Measurements from ENCODE around the gene CYP2U1. TPM values are rescaled to one million over a fixed set of nuclear protein-coding genes. Genes with fewer than 3 reads are reported as not detected.
A peak's percentile ranks its signal among the peaks of the same experiment; 100 is the strongest.
"Not testable (repeated sequence)": the region's sequence is repeated elsewhere in the genome, so short reads cannot be mapped to it uniquely, and the experiment has no call there.

The CYP2U1 gene
- total and polyA plus RNA-seq, 9 of the 15 experiments (the other 6 are each of a cell fraction or from before 2014, with no cell fraction given): 0.03 to 0.15 (median 0.07) TPM

DNA sequence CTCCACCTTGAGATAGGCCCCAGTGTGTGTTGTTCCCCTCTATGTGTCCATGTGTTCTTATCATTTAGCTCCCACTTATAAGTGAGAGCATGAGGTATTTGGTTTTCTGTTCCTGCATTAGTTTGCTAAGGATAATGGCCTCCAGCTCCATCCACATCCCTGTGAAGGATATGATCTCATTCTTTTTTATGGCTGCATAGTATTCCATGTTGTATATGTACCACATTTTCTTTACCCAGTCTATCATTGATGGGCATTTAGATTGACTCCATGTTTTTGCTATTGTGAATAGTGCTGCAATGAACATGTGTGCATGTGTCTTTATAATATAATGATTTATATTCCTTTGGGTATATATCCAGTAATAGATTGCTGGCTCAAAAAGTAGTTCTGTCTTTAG is 36.2 kb downstream of the CYP2U1 start:
- in situ Hi-C loops (cut with MboI); ATAC-seq; DNase-seq (ENCODE audit: extremely low read depth in 1 of 4, low spot score in 3 of 4); H4K20me1 ChIP-seq (replicated peaks; ENCODE audit: control insufficient read depth, insufficient read depth, low read length); intact Hi-C loops (cut with micrococcal nuclease); POLR2A ChIA-PET; BruUV-seq (replicated peaks); H3K4me1 ChIP-seq (replicated peaks in 1 of 2; ENCODE audit: control insufficient read depth in 2 of 2, insufficient read depth in 2 of 2, low read length in 2 of 2); H3K27ac ChIP-seq (ENCODE audit: extremely low read depth, low read depth, low read length); H3K9ac ChIP-seq (ENCODE audit: insufficient read depth in 1 of 2, low read depth in 2 of 2, low read length in 2 of 2); H3K4me2 ChIP-seq (ENCODE audit: insufficient read depth, low read length); FAIRE-seq; CTCF ChIA-PET (ENCODE audit: low intra/inter-chr PET ratio); H3K27me3 ChIP-seq (ENCODE audit: control insufficient read depth in 2 of 2, insufficient read depth in 2 of 2, low read length in 2 of 2); H2AFZ ChIP-seq (ENCODE audit: low read depth, low read length); H3K4me3 ChIP-seq; H3K36me3 ChIP-seq (ENCODE audit: control insufficient read depth, insufficient read depth, low read length); H3K9me1 ChIP-seq (ENCODE audit: control insufficient read depth, insufficient read depth, low read length); H3K79me2 ChIP-seq (ENCODE audit: control insufficient read depth, insufficient read depth, low read length); H3K9me3 ChIP-seq (replicated peaks; ENCODE audit: control insufficient read depth, insufficient read depth, low read depth, low read length): not testable (repeated sequence)
- TF ChIP-seq ZNF146 (CRISPR knock-in tag; IDR thresholded peaks at IDR 0.05; ENCODE audit: unreplicated experiment): peak; percentile 91

- H3K9me3 ChIP-seq (replicated peaks; ENCODE audit: control insufficient read depth, insufficient read depth, low read depth, low read length); BruUV-seq (replicated peaks); ATAC-seq; H3K27me3 ChIP-seq (ENCODE audit: control insufficient read depth in 2 of 2, insufficient read depth in 2 of 2, low read length in 2 of 2); H3K4me2 ChIP-seq (ENCODE audit: insufficient read depth, low read length); FAIRE-seq; H3K27ac ChIP-seq (ENCODE audit: extremely low read depth, low read depth, low read length); H3K9me1 ChIP-seq (ENCODE audit: control insufficient read depth, insufficient read depth, low read length); POLR2A ChIA-PET; CTCF ChIA-PET (ENCODE audit: low intra/inter-chr PET ratio); in situ Hi-C loops (cut with MboI); H2AFZ ChIP-seq (ENCODE audit: low read depth, low read length); intact Hi-C loops (cut with micrococcal nuclease); H3K79me2 ChIP-seq (ENCODE audit: control insufficient read depth, insufficient read depth, low read length); H3K4me3 ChIP-seq; DNase-seq (ENCODE audit: extremely low read depth in 1 of 4, low spot score in 3 of 4); H3K36me3 ChIP-seq (ENCODE audit: control insufficient read depth, insufficient read depth, low read length); H3K4me1 ChIP-seq (replicated peaks in 1 of 2; ENCODE audit: control insufficient read depth in 2 of 2, insufficient read depth in 2 of 2, low read length in 2 of 2); H4K20me1 ChIP-seq (replicated peaks; ENCODE audit: control insufficient read depth, insufficient read depth, low read length); H3K9ac ChIP-seq (ENCODE audit: insufficient read depth in 1 of 2, low read depth in 2 of 2, low read length in 2 of 2): not testable (repeated sequence)
- WGBS (ENCODE audit: insufficient coverage, low coverage, missing lambda C conversion rate): 17% methylated on average over 1 of the region's 1 CpG
Measured at GRCh38 chr4:107967921-107968320, 36.6 kb downstream of the CYP2U1 start.
